COLO829 (cell line): ENCODE measurements around the gene KCNG4.

Experiments
- DNase-seq: peaks from one replicate; pipeline ENCODE4 v3.0.0; 2012; ENCODE audit warnings: low spot score

KCNG4 gene

GRCh38 chr16:84262939-84263338, 23.1 kb upstream of the KCNG4 start:
- no peak for DNase-seq

- no peak for DNase-seq
These were observed 22.2 kb upstream of the KCNG4 start for GRCh38 chr16:84262031-84262430.

GRCh38 chr16:84260766-84261554, 21.1 kb upstream of the KCNG4 start:
- DNase-seq: no peak

GRCh38 chr16:84259691-84260090, 19.9 kb upstream of the KCNG4 start:
- DNase-seq: no peak

GRCh38 chr16:84258266-84258665, 18.5 kb upstream of the KCNG4 start:
- DNase-seq: no peak

- peak; percentile 79 for DNase-seq
These were observed 15.4 kb upstream of the KCNG4 start for GRCh38 chr16:84255050-84255810.

- DNase-seq: no peak
These were observed 14.2 kb upstream of the KCNG4 start for GRCh38 chr16:84254062-84254461.

- DNase-seq: no peak
These were observed 13.4 kb upstream of the KCNG4 start for GRCh38 chr16:84253173-84253572.

- DNase-seq: no peak
These were observed 12.4 kb upstream of the KCNG4 start for GRCh38 chr16:84252184-84252583.

GRCh38 chr16:84247844-84248243, 8.0 kb upstream of the KCNG4 start:
- no peak for DNase-seq

- DNase-seq: no peak
These were observed 7.5 kb upstream of the KCNG4 start for GRCh38 chr16:84247331-84247730.

GRCh38 chr16:84246679-84247077, 6.9 kb upstream of the KCNG4 start:
- DNase-seq: no peak

- no peak for DNase-seq
These were observed 6.3 kb upstream of the KCNG4 start for GRCh38 chr16:84245956-84246678.

GRCh38 chr16:84244728-84245127, 4.9 kb upstream of the KCNG4 start:
- DNase-seq: no peak

GRCh38 chr16:84243732-84244131, 3.9 kb upstream of the KCNG4 start:
- no peak for DNase-seq

- no peak for DNase-seq
These were observed 3.0 kb upstream of the KCNG4 start for GRCh38 chr16:84242839-84243238.

- no peak for DNase-seq
These were observed 2.0 kb upstream of the KCNG4 start for GRCh38 chr16:84241778-84242177.

- DNase-seq: no peak
These were observed 643 bp upstream of the KCNG4 start for GRCh38 chr16:84240455-84240854.

- DNase-seq: no peak
These were observed 557 bp downstream of the KCNG4 start for GRCh38 chr16:84239141-84239769.

- DNase-seq: no peak
These were observed 1.6 kb downstream of the KCNG4 start for GRCh38 chr16:84237994-84238750.

- no peak for DNase-seq
These were observed 3.1 kb downstream of the KCNG4 start for GRCh38 chr16:84236671-84237070.
